Putamen (tissue), 1 donor: ENCODE data around the gene PICK1.
"Not testable (repeated sequence)": the region's sequence is repeated elsewhere in the genome, so short reads cannot be mapped to it uniquely, and the experiment has no call there.

Experiments
- DNase-seq: peaks from one replicate; pipeline ENCODE4 v3.0.0-alpha.2; 2016; ENCODE audit warnings: low spot score

The PICK1 gene

DNA sequence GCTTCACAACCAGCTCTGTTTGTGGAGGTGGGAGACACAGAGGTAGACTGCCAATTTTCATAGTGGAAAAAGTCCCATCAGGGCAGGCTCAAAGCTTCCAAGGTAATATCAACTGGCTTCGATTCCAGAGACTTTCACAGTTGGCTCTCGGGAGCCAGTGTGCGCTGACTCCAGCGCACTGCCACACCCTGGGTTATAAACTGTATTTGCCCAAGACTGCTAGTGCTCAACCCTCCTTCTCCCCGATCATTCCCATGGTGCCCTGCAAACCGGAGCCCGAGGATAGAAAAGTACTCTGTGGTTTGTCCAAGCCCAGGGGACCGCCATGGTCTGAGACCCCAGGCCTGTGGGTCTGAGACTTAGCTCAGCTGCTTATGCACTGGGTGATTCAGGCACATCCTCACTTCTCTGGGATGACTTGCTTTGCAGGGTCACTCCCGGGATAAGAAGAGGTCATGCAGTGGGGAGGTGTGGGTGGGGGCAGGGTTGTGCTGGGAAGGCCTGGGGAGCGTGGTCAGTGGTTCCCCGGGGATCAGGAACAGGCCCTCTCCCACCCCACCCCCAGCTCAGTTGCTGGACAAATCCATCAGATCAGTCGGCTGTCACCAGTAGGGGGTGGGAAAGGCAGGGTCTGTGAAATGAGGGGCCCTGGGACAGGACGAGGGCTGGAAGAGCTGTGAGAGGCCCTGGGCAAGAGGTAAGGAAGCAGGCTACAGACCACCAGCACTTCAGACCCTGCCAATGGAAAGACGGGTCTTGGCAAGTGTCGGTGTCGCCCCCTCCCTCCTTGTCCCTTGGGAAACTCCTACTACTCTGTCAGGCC, 26.7 kb upstream of the PICK1 start:
- no peak for DNase-seq

DNA sequence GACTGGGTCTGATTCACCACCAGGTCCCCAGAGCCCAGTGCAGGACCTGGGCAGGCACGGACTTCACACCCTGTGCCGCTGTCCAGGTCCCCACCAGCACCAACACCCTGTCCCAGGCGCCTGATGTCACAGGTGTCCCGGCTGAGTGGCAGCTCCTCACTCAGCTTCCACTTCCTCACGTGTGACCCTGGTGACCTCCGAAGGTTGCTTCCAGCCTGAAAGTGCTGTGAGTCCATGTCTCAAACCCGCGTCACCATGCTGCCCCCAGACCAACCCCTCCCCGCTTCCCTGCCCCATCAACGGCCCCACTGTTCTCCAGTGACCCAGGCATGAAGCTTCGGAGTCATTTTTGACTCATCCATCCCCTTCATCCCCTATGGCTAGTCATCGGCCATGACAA, 25.7 kb upstream of the PICK1 start:
- DNase-seq, result no peak

DNA sequence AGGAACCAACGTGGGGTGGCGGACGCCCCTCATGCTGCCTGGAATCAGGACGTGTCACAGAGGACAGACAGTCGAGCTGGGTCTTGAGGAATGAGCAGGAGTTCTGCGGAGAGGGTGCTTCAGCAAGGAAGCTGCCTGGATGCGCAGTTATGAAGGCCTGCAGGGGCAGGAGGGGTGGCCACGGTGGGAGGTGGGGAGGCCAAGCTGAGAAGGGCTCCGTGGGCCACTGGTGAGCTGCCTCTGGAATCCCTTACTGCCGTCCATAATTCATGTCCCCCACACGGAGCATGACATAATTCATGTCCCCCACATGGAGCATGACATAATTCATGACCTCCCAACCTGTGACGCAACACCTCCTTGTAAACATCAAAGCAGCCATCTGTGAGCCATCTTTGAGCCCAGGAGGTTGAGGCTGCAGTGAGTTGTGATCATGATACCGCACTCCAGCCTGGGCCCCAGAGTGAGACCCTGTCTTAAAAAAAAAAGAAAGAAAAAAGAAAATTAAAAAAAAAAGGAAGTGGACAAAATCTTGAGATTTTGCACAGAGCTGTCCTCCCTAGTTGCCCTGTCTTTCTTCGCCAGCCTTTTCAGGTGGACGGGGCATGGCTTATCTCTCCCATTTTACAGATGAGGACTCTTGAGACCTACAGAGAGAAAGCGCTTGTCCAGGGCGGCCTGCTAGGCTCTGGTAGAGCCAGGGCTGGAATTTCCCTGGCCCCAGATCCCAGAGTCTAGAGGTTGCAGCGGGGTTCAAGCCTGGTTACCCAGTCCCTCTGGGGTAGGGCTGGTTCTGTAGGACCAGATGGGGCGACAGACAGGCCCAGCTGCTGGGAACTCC, 24.3 kb upstream of the PICK1 start:
- DNase-seq, result no peak

DNA sequence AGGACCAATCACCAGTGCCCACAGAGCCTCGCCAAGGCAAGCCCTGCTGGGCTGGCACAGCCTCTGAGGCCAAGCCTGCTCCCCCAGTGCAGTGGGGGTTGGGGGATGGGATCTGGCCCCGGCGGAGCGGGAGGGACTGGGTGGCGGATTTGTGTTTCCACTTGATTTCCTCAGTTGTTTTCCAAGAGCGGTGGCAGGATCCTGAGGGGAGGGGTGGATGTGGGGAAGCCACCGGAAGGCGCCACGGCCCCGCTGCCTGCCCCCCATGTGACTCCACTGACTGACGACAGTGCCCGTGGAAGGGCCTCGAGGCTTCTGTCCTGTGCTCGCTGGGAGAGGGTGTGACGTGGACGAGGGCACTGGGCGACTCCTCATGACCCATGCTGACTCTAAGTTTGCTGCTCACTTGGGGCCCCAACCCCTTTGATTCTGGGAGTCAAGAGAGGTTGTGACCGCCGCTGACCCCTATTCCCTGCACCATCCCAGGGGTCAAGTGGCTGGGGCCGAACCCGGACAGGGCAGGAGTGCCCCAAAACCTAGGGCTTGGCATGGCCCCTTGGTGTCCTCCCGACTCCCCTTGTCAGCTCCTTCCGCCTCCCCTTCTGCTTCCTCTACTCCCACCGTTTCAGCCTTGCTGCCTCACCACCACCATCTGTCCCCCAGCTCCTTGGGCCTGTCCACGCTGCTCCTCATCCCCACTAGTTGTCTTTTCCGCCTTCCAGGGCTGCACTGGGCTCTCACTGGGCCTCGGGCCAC, 23.5 kb upstream of the PICK1 start:
- peak; percentile 95 for DNase-seq

DNA sequence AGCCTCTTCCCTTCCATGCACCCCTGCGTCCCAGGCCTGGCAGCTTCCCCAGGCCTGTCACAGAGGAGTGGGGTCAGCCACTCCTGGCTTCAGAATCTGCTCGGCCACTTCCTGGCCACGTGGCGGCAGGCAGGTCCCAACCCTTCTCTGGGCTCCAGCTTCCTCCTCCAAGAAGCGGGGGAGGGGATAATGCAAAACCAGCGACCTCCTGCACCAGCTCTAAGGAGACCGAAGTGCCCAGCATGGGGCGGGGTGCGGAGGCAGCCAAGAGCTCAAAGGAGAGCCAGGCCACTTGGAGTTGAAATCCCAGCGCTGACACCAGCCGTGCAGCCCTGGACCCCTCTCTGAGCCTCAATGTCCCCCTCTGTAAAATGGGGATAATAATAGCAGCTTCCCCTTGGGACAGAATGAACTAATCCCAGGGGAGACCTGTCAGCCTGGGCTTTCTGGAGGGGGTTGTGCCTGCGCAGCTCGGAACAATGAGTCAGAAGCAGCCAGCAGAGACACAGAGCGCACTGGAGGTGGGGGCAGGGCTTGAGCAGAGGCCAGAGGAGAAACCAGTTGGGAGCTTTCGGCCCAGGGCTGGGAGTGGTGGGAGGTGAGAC, 22.8 kb upstream of the PICK1 start:
- DNase-seq, result peak; percentile 91

DNA sequence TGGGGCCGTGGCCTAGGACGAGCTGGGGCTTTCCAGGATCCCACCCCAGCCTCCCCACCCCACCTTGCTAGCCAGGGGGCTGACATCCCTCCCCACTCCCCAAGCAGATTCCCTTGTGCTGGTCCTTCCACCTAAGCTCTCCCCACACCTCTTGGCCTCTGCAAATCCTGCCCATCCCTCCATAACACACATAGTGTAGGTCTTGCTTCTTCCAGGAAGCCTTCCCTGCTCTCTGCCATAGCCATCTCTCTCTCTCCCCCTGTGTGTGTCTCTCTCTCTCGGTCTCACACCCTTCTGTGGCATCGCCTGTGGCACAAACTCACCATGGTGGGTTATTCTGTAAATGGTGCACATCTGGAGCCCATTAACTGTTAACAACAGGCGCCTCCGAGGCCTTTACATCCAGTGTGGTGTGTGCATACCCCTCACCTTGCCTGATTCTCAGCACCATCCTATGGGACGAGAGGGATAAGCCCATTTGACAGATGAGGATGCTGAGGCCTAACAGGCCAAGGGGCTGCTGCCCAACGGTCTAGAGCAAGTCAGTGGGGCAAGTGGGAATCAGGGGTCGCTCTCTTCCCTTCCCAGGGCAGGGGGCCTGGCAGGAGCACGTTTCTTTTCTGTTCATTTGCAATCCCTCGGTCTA, 22.2 kb upstream of the PICK1 start:
- DNase-seq, result no peak

DNA sequence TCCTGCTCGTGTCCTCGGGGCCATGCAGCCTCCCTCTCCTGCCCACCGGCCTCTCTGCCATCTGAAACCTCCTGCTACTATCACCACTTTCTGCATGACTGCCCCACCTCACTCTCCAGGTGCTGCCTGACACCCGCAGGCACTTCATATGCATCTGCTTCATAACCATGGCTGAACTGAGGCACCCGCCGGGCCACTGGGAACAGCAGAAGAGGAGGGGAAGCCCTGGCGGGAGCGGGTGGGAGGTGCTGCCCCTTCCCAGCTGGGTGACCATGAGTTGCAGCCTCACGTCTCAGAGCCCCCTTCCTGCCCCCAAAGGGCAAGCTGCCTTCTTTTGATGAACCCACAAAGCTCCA, 21.7 kb upstream of the PICK1 start:
- DNase-seq, result no peak

DNA sequence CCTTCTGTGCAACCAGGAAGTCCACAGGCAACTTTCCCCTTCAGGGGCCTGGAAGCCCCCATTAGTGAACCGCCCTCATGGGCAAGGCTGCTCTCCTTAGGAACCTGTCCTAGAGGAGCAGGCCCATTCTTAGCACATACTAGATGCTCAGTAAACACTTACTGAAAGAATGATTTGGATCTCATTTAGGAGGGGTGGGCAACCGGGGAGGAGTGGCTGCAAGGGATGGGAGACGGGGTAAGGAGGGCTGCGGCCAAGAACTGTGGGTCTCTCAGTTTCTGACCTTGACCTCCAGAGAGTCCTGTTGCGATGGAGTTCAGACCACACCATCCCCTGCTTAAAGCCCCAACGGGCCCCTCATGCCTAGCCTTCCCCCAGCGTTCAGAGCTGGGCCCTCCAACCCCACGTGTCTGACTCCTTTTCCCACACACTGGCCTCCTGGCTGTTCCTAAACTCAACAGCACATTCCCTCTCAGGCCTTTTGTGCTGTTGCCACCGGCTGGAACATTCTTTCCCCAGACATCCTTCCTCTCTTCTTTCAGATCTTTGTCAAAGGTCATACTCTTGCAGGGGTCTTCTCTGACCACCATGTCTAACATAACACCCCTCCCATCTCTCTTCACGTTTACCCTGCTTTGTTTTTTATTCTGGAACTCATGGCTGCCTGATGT, 20.7 kb upstream of the PICK1 start:
- DNase-seq, result no peak

DNA sequence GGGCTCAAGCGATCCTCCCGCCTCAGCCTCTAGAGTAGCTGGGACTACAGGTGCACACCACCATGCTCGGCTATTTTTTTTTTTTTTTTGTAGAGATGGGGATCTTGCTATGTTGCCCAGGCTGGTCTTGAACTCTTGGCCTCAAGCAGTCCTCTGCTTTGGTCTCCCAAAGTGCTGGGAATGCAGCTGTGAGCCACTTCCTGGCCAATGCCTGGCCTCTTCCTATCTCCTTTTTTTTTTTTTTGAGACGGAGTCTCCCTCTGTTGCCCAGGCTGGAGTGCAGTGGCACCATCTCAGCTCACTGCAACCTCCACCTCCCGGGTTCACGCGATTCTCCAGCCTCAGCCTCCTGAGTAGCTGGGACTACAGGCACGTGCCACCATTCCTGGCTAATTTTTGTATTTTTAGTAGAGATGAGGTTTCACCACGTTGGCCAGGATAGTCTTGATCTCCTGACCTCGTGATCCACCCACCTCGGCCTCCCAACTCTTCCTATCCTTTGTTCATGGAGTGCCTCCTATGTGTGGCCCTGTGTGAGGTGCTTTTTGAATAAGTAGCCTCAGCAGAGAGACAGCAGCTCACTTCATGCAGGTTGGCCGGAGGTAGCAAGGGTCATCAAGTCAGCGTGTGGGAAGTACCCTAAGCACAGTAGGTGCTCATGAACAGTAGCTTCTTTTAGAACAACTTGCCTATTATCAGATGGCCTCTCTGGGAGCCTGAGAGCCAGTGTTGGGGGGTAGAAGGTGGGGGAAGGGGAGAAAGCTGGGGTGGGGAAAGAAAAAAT, 19.6 kb upstream of the PICK1 start:
- DNase-seq, result not testable (repeated sequence)

DNA sequence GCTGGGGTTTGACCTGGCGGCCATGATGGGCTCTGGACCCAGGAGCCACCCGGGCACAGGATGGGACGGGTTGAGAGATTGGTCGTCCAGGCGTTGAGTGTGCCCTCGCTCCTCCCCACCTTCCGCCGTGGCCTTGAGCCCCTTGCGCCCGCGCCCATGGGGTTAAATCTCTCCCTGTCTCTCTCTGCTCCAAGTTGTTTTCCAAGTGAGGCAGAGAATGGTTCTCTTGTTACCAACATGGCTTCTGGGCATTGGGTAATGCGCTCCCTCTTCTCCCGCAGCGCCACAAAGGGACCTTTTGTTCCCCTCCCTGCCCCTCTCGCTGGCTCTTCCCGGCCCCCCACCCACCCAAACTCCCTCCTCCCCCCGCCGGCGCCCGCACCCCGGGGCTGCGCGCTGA, 18.8 kb upstream of the PICK1 start:
- DNase-seq, result peak; percentile 95

DNA sequence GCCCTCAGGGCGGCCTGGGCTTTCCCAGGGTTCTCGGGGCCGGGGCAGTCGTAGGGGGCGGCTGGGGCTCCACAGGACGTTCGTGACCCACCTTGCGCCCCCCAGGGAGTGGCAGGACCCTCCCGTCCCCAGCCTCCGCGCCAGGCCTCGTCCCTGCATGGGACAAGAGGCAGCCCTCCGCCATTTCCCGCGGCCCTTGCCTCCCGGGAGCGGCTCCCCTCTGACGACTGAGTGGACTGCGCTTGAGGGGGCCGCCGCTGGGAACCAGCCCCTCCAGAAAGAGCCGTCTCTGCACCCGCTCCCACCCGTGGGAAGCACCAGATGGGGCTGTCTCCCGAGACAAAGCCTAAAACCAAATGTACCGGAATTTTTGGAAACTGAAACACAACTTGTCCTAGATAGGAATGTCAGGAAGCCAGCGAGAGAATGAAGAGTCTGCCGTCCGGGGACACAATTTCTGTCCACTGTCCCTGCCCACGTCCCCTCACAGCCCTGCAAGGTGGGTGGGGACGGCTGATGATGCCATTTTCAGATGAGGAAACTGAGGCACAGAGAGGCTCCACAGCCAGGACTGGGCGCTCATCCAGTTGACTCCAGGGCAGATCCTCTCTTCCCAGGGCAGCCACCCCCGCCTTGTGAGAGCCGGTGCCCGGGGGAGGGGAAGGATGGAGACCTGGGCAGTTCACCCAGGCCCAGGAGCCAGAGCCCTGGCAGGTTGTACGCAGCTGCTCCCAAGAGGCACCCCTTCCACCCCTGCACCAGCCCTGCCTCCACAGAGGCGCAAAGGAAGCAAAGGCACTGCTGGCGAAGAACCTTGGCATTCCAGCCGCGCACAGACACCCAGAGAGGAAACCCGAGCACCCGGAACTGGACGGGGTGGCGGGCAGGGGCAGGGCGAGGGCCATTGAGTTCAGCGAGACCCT, 18.1 kb upstream of the PICK1 start:
- DNase-seq, result no peak

DNA sequence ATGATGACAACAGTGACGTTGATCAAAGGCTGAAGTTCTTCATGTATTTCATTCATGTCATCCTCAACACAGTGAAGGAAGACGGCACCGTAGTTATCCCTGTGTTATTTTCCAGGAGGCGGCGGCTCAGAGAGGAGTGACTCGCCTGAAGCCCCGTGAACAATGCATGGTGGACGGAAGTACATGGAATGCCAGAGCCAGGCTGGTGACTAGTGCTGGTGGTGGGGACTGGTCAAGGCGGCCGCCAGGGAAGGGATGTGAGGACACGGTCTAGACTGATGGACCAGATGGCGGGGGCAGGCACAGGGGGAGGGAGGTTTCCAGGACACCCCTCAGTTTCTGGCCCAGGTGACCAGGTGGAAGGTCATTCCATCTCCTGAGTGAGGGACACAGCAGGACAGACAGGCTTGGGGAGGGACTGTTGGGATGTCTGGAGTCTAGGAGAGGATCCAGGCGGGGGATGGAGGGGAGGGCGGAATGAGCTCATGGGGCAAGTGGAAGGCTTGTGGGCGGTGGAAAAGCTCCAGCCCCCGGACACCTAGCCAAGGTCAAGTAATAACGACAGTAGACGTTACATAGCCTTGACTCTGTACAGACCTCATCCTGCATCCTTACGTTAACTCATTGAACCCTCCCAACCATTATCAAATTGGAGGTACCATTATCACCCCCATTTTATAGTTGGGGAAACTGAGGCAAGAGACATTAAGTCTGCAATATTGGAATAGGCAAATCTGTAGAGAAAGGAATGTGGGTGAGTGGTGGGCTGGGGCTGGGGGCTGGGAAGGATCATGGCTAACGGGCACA, 16.0 kb upstream of the PICK1 start:
- DNase-seq, result no peak

DNA sequence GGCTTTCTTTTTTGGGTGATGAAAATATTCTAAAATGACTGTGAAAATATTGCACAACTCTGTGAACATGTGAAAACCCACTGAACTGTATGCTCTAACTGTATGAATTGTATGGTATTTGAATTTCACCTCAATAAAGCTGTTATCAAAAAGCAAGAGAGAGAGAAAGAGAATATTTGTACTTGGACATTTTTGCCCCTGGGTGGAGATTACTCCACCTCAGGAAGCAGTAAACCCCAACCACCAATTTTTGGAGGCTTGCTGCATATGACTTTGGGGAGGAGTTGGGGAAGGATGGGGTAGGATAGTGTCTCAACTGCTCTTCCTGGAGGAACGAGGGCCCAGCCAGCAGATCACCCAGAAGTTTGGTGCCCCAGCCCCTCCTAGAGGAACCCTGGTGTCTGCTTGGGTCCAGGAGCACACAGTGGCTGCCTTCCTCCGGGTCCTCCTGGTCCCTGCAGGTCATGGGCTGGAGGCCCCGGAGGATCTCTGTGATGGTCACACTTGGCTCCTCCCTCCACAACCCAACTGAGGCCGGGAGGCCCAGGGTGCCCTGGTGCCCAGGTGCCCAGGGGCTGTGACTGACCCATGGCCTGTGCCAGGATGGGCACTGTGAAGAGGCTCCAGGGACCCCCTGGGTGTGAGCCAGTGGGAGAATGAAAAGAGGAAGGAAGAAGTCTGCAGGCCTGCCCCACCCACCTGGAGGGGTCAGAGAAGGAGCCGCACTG, 15.3 kb upstream of the PICK1 start:
- no peak for DNase-seq

DNA sequence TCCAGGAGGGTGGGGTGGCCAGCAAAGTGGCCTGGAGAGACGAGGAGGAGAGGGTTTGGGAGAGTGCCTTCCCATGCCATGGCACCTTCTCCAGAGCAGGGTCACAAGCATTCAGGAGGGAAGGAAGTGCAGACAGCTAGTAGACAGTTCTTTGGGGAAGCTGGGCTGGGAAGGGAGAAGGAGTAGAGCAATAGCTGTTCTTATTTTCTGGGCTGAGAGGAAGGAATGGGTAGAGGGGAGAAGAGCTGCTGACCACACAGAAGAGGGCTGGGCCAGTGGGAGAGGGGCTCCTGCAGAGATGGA, 14.8 kb upstream of the PICK1 start:
- DNase-seq, result no peak

DNA sequence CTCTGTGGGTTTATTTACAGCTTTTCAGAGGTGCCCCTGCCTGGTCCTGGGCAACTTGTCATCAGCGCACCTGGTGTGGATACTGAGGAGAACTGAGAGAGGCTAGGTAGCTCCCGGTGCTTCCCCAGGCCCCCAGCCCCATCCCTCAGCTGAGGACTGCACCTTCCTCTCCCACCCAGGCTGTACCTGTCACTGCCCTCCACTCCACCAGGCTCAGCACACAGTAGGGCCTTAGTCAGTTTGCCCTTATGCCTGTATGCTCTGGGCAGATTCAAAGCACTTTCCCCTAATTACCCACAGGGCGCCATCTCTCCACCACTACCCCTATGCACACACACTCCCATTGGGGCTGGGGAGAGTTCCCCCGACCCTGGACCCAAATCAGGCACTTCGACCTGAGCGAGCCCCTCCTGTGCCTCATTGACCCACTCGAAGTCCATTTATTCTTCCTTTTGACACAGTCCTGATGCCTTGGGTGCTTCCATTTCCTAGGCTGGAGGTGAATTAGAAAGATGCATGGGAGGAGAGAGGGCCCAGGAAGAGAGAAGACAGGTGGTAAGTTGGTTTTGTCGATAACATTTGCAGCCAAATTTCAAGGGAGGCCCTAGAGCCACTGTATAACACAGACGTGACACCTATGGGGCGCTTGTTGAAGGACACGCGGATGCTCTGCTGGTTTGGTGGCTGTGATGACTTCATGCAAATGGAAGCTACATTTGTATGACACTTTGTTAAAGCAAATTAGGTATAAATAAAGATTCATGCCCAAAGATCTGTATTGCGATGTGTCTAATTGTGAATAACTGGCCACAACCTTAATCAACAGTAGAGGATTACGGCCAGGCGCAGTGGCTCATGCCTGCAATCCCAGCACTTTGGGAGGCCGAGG, 13.8 kb upstream of the PICK1 start:
- DNase-seq, result no peak

DNA sequence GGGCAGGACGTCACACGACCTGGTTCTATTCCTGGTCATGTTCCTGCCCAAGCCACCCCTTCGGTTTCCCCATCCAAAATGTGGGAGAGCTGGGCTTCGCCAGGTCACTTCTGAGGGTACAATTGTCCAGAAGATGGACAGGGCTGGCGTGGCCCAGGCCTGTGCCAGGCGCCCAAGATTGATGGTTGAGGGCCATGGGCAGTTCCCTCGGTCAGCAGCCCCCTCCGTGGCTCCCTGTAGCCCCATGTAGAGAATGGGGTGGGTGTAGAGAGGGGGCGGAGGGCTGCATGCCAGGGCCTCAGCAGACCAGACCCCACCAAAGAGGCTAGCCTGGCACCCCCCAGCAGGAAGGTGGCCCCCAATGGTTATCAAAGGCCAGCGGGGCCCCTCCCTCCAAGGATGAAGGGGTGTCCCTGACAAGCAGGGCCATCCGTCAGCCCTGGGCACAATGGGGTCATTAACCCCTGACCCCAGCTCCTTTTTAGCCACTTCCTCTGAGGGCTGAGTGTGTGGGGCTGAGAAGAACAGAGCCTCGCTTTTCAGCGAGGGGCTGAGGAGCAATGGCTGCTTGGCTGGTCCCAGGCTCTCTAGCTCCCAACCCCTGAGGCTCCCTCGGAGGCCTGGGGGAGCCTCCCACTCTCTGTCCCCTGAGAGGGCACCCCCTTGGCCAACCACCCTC, 11.0 kb upstream of the PICK1 start:
- no peak for DNase-seq
